Ishikawa (cell line): Measurements from ENCODE around the gene DPP4.

ENCODE experiments used
- CEBPB ChIP-seq: IDR thresholded peaks from 2 replicates; pipeline ENCODE4 v1.6.1; 2012
- CREB1 ChIP-seq: IDR thresholded peaks from 2 replicates; pipeline ENCODE4 v1.6.1; 2012; ENCODE audit warnings: low read depth
- EGR1 ChIP-seq: IDR thresholded peaks from 2 replicates; pipeline ENCODE4 v1.6.1; 2012
- EP300 ChIP-seq: IDR thresholded peaks from 2 replicates; pipeline ENCODE4 v1.6.1; 2012; ENCODE audit warnings: borderline replicate concordance
- FOXM1 ChIP-seq: IDR thresholded peaks from 2 replicates; pipeline ENCODE4 v1.6.1; 2012; ENCODE audit warnings: low read depth, borderline replicate concordance
- NFIC ChIP-seq: IDR thresholded peaks from 2 replicates; pipeline ENCODE4 v1.6.1; 2012
- RAD21 ChIP-seq: IDR thresholded peaks from 2 replicates; pipeline ENCODE4 v1.6.1; 2012; ENCODE audit warnings: low read depth
- TAF1 ChIP-seq: IDR thresholded peaks from 2 replicates; pipeline ENCODE4 v1.6.1; 2012; ENCODE audit warnings: low read depth, mild to moderate bottlenecking
- TCF12 ChIP-seq: IDR thresholded peaks from 2 replicates; pipeline ENCODE4 v1.6.1; 2012; ENCODE audit warnings: low read depth
- TEAD4 ChIP-seq: IDR thresholded peaks from 2 replicates; pipeline ENCODE4 v1.6.1; 2012
- YY1 ChIP-seq: IDR thresholded peaks from 2 replicates; pipeline ENCODE4 v1.6.1; 2012; ENCODE audit warnings: low read depth
- ZBTB7A ChIP-seq: IDR thresholded peaks from 2 replicates; pipeline ENCODE4 v1.6.1; 2012; ENCODE audit warnings: low read depth
- TF ChIP-seq, protein P1 (sequence below): IDR thresholded peaks from 2 replicates; pipeline ENCODE4 v1.6.1; 2012
- TF ChIP-seq, protein P2 (sequence below): IDR thresholded peaks from 2 replicates; pipeline ENCODE4 v1.6.1; 2012
- TF ChIP-seq, protein P3 (sequence below): IDR thresholded peaks from 2 replicates; pipeline ENCODE4 v1.6.1; 2012; ENCODE audit warnings: low read depth, mild to moderate bottlenecking

The DPP4 gene

DNA sequence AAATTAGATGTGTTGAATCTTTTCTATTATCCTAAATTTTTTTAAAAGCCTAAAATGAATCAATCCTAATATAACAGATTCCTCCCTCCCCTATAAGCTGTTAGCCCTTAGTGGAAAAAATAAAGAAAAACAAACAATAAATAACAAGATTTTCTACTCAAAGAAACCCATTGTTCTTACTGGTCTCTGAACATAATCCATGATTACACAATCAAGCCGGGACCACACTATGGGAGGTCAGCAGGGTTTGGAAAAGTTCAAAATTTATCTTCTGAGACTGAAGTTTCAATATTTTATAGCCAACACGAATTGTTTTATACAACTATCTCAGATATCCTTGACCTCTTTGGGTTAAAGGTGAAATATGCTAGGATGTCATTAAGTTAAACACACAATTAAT lies 57.9 kb downstream of the DPP4 start:
- TF ChIP-seq YY1 (no peak), CEBPB (0 out of 2 replicates have a peak, but pooled peaks have one; percentile 4), EGR1 (no peak), CREB1 (no peak), FOXM1 (no peak), EP300 (no peak), TEAD4 (no peak)
- TF ChIP-seq, protein P1, sequence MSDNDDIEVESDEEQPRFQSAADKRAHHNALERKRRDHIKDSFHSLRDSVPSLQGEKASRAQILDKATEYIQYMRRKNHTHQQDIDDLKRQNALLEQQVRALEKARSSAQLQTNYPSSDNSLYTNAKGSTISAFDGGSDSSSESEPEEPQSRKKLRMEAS: no peak
- TF ChIP-seq, protein P2, sequence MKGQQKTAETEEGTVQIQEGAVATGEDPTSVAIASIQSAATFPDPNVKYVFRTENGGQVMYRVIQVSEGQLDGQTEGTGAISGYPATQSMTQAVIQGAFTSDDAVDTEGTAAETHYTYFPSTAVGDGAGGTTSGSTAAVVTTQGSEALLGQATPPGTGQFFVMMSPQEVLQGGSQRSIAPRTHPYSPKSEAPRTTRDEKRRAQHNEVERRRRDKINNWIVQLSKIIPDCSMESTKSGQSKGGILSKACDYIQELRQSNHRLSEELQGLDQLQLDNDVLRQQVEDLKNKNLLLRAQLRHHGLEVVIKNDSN: no peak

DNA sequence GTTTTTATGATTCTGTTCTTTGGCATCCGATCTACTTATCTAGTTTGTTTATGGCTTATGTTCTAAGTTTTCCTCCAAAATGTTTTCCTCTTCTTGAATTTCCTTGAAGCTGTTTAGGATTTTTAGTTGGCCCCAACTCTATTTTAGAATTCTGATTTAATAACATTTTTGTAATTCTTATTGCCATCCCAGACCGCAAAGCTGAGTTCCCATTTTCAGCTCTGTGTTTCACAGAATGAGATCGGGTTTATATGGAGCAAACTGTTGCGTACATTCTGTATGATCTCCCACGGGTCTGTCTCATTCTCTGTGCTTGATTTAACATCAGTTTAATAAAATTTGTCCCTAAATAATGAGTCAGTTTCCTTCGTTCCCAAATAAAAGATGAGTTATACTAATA lies 59.3 kb downstream of the DPP4 start:
- TF ChIP-seq CEBPB (no peak), ZBTB7A (no peak), CREB1 (no peak), TAF1 (no peak), FOXM1 (no peak), TCF12 (no peak), TEAD4 (no peak), RAD21 (no peak), EP300 (no peak)
- TF ChIP-seq, protein P1: no peak
- TF ChIP-seq, protein P3, sequence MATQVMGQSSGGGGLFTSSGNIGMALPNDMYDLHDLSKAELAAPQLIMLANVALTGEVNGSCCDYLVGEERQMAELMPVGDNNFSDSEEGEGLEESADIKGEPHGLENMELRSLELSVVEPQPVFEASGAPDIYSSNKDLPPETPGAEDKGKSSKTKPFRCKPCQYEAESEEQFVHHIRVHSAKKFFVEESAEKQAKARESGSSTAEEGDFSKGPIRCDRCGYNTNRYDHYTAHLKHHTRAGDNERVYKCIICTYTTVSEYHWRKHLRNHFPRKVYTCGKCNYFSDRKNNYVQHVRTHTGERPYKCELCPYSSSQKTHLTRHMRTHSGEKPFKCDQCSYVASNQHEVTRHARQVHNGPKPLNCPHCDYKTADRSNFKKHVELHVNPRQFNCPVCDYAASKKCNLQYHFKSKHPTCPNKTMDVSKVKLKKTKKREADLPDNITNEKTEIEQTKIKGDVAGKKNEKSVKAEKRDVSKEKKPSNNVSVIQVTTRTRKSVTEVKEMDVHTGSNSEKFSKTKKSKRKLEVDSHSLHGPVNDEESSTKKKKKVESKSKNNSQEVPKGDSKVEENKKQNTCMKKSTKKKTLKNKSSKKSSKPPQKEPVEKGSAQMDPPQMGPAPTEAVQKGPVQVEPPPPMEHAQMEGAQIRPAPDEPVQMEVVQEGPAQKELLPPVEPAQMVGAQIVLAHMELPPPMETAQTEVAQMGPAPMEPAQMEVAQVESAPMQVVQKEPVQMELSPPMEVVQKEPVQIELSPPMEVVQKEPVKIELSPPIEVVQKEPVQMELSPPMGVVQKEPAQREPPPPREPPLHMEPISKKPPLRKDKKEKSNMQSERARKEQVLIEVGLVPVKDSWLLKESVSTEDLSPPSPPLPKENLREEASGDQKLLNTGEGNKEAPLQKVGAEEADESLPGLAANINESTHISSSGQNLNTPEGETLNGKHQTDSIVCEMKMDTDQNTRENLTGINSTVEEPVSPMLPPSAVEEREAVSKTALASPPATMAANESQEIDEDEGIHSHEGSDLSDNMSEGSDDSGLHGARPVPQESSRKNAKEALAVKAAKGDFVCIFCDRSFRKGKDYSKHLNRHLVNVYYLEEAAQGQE: no peak

DNA sequence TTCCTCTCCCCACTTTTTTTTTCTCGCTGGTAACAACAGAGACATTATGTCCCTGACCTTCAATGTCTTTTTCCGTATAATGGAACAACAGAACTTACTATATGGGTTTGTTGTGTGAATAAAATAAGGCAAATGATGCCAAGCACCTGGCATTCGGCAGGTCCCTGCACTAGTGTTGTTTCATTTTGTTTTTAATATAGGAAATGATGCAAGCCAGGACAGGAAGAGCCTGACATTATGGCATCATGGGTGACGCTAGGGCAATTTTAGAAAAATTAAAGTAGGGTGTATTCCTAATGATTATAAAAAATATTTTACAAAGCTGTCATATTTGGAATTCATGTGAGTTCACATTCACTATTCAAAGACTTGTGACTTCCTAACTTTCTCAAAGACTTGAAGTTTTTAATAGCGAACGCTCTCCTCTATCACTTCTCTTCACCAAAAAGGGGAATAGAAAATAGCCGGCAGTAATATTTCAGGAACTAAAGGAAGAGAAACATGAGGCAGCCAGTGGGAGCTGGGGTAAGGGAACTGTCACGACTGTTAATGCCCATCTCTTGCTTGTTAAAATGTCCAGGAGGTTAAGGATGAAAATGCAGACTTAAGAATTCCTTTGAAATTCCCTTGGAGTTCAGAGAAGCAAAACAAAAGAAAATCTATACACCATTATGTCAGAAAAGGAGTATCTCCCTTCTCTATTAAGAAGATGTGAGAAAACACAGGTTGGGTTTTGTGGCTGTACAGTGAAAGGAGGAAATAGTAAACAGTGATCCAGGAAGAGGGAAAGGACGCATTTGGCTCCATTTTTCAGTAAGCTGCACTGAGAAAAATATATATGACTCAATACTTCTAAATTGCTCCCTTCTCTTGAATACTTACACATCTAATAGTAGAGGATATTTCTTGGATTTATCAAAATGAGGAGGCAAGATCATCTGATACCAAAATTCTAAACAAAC lies 60.2 kb downstream of the DPP4 start:
- TF ChIP-seq CEBPB (no peak), EP300 (no peak)

DNA sequence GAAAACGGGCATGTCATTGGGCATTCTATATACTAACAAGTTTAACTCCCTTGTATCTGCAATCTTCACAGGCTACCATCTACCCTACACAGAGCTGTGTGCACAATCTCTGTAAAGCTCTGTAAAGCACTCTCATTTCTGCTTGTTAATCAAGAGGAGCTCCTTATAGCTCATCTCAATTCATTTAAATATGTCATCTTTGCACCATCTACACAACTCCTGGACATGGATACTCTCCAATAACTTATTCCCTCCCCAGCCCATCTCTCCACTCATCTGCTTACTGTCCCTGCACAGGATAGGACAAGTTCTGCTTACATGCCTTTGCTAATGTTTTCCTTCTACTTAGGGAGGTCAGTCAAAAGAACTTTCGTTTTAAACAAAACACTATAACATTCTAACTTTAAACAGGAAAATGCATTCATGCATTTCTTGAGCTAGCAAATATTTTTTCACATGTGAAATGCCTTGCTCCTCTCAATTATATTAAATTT lies 61.4 kb downstream of the DPP4 start:
- TF ChIP-seq EGR1: no peak
- TF ChIP-seq YY1: no peak
- TF ChIP-seq ZBTB7A: no peak
- TF ChIP-seq FOXM1: no peak
- TF ChIP-seq TCF12: no peak
- TF ChIP-seq RAD21: no peak
- no peak for TF ChIP-seq EP300
- TF ChIP-seq, protein P1: no peak
- TF ChIP-seq CREB1: no peak
- TF ChIP-seq TEAD4: no peak
- TF ChIP-seq TAF1: no peak

DNA sequence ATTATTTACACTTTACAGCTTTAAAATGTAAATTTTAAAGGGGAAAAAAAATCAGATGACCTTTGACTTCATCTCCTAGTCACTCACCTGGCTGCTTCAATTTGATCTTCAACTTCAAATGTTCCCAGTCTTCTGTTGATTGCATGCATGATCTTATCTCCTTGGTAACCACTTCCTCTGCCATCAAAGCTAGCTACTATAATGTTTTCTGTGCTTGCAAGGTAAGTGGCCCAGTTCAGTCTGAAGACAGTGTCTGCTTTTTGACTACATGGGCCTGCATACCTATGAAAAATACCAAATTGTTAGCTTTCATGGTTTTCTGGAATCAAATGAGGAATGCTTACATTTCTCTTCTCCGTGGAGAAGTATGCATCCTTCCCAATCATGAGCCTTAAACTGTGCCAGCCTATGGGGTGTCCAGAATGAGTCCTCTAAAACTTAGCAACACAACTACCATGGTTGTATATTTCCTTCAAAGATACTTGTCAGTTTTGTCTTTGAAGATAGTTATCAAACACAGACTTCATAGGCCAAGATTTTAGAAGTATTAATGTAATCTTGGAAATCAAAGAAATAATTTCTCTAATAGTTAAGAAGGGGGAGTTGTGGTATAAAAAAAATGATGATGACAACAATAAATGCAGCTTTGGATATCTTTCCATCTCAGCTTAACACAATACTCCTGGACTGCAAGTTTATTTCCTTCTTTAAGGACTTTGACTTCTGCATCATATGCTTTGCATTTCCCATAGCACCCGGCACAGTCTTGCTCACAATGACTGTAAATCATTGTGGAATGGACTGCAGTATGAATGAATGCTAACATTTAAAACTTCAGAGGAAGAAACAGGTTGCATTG lies 62.1 kb downstream of the DPP4 start:
- TF ChIP-seq, protein P3: no peak
- no peak for TF ChIP-seq NFIC
- TF ChIP-seq FOXM1: no peak
- TF ChIP-seq EP300: no peak
- no peak for TF ChIP-seq TCF12
- TF ChIP-seq CEBPB: no peak
- no peak for TF ChIP-seq ZBTB7A
- no peak for TF ChIP-seq RAD21

DNA sequence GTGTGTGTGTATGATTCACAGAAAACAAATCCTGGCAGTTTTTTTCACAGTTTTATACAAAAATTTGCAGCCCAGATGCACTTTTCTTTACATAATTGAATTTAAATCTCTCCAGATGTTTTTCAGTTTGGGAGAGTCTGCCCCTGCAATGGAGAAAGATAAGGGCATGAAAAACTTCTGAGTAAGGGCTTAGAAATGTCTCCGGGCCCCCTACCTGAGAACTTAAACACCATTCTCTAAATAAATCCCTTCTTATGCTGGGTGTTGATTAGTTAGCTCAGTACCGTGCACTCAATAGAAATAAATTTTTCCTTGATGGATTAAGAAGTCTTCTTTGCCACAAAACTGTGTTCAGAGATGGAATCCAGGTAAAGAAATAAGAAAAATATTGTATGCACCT lies 64.5 kb downstream of the DPP4 start:
- TF ChIP-seq YY1 (no peak), ZBTB7A (no peak), TAF1 (no peak), RAD21 (no peak), TEAD4 (no peak), NFIC (no peak), TCF12 (no peak), FOXM1 (no peak), CREB1 (no peak), CEBPB (no peak), EGR1 (no peak), EP300 (no peak)
- TF ChIP-seq, protein P3: no peak
- TF ChIP-seq, protein P1: no peak
- TF ChIP-seq, protein P2: no peak
